VCaP (cell line): ENCODE measurements around the gene XBP1.
"Not testable (repeated sequence)": the region's sequence is repeated elsewhere in the genome, so short reads cannot be mapped to it uniquely, and the experiment has no call there.

Source experiments
- H3K27ac ChIP-seq: fragments of 450-650 bp; 2 replicates; pipeline ENCODE4 v1.5.1; 2017
- TF ChIP-seq, protein P1 (sequence below): fragments of 450-650 bp; conservative IDR thresholded peaks from 2 replicates; pipeline ENCODE4 v1.5.1; 2017; ENCODE audit warnings: mild to moderate bottlenecking, moderate library complexity

The XBP1 gene

DNA sequence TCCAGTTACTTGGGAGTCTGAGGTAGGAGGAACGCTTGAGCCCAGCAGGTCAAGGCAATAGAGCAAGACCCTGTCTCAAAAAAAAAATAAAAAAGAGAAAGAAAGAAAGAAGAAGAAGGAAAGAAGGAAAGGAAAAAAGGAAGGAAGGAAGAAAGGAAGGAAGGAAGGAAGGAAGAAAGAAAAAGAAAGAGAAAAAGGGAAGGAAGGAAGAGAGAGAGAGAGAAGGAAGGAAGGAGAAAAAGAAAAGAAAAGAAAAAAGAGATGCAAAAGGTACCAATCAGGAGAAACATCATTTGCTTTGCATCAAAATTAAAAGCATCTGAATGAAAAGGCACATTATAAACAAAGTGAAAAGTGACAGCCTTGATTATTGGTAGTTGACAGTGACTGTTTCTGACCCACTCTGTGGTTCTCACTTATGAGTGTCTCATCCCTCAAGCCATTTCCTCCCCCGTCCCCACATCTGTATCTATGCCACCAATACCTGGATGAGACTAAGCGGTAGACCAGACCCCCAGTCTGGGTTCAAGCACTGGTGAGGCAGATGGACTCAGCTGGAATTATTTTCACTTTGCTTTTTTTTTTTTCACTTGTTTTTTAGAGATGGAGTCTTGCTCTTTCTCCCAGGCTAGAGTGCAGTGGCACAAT lies 33.0 kb upstream of the XBP1 start:
- H3K27ac ChIP-seq: no peak overlapping the region
- TF ChIP-seq, protein P1, sequence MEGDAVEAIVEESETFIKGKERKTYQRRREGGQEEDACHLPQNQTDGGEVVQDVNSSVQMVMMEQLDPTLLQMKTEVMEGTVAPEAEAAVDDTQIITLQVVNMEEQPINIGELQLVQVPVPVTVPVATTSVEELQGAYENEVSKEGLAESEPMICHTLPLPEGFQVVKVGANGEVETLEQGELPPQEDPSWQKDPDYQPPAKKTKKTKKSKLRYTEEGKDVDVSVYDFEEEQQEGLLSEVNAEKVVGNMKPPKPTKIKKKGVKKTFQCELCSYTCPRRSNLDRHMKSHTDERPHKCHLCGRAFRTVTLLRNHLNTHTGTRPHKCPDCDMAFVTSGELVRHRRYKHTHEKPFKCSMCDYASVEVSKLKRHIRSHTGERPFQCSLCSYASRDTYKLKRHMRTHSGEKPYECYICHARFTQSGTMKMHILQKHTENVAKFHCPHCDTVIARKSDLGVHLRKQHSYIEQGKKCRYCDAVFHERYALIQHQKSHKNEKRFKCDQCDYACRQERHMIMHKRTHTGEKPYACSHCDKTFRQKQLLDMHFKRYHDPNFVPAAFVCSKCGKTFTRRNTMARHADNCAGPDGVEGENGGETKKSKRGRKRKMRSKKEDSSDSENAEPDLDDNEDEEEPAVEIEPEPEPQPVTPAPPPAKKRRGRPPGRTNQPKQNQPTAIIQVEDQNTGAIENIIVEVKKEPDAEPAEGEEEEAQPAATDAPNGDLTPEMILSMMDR: no peak

DNA sequence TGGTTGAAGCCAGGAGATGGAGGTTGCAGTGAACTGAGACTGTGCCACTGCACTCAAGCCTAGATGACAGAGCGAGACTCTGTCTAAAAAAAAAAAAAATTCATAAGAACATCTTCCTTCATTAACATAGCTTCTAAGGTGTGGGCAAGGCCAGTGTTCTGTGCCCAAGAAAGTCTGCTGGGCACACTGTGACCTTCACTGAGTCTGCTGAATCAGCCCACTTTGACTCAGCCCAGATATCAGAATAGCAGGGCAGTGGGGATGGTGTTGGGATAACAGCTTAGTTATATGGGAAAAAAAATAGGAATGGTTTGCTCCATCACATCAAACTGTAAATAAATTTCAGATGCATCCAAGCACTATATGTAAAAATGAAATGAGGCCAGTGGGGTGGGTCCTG lies 32.4 kb upstream of the XBP1 start:
- TF ChIP-seq, protein P1: no peak
- H3K27ac ChIP-seq: no peak overlapping the region

- TF ChIP-seq, protein P1: no peak
- no peak overlapping the region for H3K27ac ChIP-seq
Measured at GRCh38 chr22:28831140-28832072, 31.0 kb upstream of the XBP1 start.

- no peak overlapping the region for H3K27ac ChIP-seq
- TF ChIP-seq, protein P1: no peak
Measured at GRCh38 chr22:28830441-28830840, 30.1 kb upstream of the XBP1 start.

DNA sequence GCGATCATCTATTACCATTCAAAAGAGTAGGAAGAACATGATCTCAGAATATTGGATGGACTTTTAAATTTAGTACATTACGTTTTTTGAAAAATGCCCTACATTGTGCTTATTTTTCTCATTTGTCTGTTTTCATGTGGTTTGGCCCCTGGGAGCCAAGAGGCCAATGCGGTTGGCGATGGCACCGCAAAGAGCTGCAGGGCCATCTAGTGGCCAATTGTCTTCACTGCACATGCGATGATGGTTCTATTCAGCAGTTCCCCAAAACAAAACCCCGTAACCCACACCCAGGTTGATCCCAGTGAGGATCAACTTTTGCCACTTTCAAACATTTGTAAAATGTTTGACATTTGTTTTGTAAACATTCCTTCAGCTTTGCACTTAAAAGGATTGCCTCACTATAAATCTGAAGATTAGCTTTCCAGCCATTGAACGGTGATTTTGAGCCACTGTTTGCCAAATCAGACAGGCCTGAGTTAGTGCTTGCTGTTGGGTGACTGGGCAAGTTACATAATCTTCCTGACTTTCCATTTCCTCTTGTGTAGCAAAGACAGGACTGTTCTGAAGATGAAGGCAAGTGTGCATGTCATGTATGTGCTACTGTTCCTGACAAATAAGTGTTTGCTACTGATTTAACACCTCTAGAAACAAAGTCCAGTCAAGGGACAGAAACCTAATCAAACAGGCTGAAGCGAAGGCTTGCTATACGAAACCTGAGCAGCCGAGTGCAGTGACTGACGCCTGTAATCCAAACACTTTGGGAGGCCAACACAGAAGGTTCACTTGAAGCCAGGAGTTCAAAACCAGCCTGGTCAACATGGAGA lies 29.2 kb upstream of the XBP1 start:
- peak overlapping the region; percentile 23; the same call in 1 of the 2 replicates for H3K27ac ChIP-seq
- TF ChIP-seq, protein P1: peak; percentile 97

DNA sequence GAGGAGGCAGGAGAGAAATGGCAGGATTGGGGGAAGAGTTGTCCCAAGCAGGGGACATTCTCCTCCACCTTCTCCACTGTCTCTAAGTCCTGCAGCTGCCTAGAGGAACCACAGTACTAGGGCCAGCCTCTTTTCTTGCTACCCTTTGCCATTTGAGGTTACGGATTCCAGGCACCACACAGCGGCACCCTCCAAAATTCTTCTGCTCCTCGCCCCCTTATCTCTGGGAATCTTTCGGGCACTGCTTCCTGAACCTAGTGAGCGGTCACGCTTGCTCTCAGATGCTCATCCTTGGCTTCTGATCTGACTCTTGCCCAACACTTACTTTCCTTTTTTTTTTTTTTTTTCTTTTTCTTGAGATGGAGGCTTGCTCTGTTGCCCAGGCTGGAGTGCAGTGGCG lies 26.6 kb upstream of the XBP1 start:
- no peak overlapping the region for H3K27ac ChIP-seq
- TF ChIP-seq, protein P1: no peak

GRCh38 chr22:28826430-28826829 lies 26.1 kb upstream of the XBP1 start:
- H3K27ac ChIP-seq: not testable (repeated sequence)

DNA sequence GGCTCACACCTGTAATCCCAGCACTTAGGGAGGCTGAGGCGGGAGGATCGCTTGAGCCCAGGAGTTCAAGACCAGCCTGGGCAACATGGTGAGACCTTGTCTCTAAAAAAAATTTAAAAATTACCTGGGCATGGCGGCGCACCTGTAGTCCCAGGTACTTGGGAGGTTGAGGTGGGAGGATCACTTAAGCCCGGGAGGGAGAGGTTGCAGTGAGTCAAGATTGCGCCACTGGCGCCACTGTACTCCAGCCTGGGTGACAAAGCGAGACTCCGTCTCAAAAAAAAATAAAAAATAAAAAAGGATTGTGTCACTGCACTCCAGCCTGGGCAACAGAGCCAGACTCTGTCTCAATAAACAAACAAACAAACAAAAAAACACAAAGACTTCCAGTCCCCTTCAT lies 24.1 kb upstream of the XBP1 start:
- H3K27ac ChIP-seq: peak overlapping the region; percentile 96
